Keratinocyte (primary cell): ENCODE measurements around the gene ABLIM2. TPM values are rescaled to one million over a fixed set of nuclear protein-coding genes. Genes with fewer than 3 reads are reported as not detected.
A peak's percentile ranks its signal among the peaks of the same experiment; 100 is the strongest.

Experiments used
- DNase-seq: peaks from one replicate; pipeline ENCODE4 v3.0.0-alpha.2; 2011; ENCODE audit warnings: low read depth, missing footprints, low spot score
- FAIRE-seq: peaks from 2 replicates; lab custom pipeline; 2011; peaks lifted over from hg19 to GRCh38; lab: Jason Lieb, UNC
- H2AFZ ChIP-seq: 2 replicates; pipeline ENCODE4 v1.6.0; 2012; ENCODE audit warnings: low read length, control low read depth, inconsistent platforms; ENCODE audit not compliant: control insufficient read depth
- H3K27ac ChIP-seq: 2 replicates; pipeline ENCODE4 v1.5.1; 2011; ENCODE audit warnings: low read length; ENCODE audit not compliant: control insufficient read depth, insufficient read depth
- H3K27me3 ChIP-seq: 3 replicates; pipeline ENCODE4 v1.6.0; 2011; ENCODE audit warnings: low read length; ENCODE audit not compliant: control insufficient read depth, insufficient read depth; ENCODE audit errors: extremely low read depth
- H3K36me3 ChIP-seq, 2 experiments: 2 replicates in 1 of 2; 3 replicates in 1 of 2; pipeline ENCODE4 v1.5.1; 2011; ENCODE audit warnings: low read length in 2 of 2, mild to moderate bottlenecking in 1 of 2; ENCODE audit not compliant: control insufficient read depth in 2 of 2, insufficient read depth in 2 of 2; ENCODE audit errors: extremely low read depth in 1 of 2
- H3K4me1 ChIP-seq: 3 replicates; pipeline ENCODE4 v1.5.1; 2011; ENCODE audit warnings: low read length; ENCODE audit not compliant: control insufficient read depth, insufficient read depth; ENCODE audit errors: extremely low read depth
- H3K4me2 ChIP-seq: 3 replicates; pipeline ENCODE4 v1.6.0; 2011; ENCODE audit warnings: low read depth, low read length; ENCODE audit not compliant: control insufficient read depth, insufficient read depth; ENCODE audit errors: extremely low read depth
- H3K4me3 ChIP-seq, 3 experiments: fragments of 200-600 bp in 1 of 3; sonication (generic) in 1 of 3; 2 replicates in 2 of 3; 3 replicates in 1 of 3; pipeline ENCODE4 v1.5.1; 2011 to 2016; ENCODE audit warnings: low read length in 3 of 3, mild to moderate bottlenecking in 3 of 3, control low read depth in 2 of 3, inconsistent platforms in 1 of 3, low read depth in 1 of 3, mixed read lengths in 1 of 3, mixed run types in 1 of 3, moderate library complexity in 1 of 3; ENCODE audit not compliant: control insufficient read depth in 2 of 3, insufficient read depth in 2 of 3; ENCODE audit errors: extremely low read depth in 1 of 3
- H3K79me2 ChIP-seq: 2 replicates; pipeline ENCODE4 v1.6.0; 2012; ENCODE audit warnings: low read length; ENCODE audit not compliant: control insufficient read depth, insufficient read depth
- H3K9ac ChIP-seq: 3 replicates; pipeline ENCODE4 v1.6.0; 2011; ENCODE audit warnings: low read length; ENCODE audit not compliant: control insufficient read depth, insufficient read depth; ENCODE audit errors: extremely low read depth
- H3K9me1 ChIP-seq: 3 replicates; pipeline ENCODE4 v1.6.0; 2011; ENCODE audit warnings: low read length; ENCODE audit not compliant: control insufficient read depth, insufficient read depth; ENCODE audit errors: extremely low read depth
- H3K9me3 ChIP-seq: 2 replicates; pipeline ENCODE4 v1.5.1; 2012; ENCODE audit warnings: low read depth, low read length; ENCODE audit not compliant: control insufficient read depth
- H4K20me1 ChIP-seq: 3 replicates; pipeline ENCODE4 v1.6.0; 2011; ENCODE audit warnings: low read length; ENCODE audit not compliant: control insufficient read depth, insufficient read depth; ENCODE audit errors: extremely low read depth
- CTCF ChIP-seq, 3 experiments: IDR thresholded peaks in 1 of 3; conservative IDR thresholded peaks in 1 of 3; optimal IDR thresholded peaks in 1 of 3; 2 replicates in 2 of 3; 3 replicates in 1 of 3; pipeline versions ENCODE3 to v1.5.1; 2011; ENCODE audit warnings: low read length in 3 of 3, mild to moderate bottlenecking in 3 of 3, moderate library complexity in 2 of 3, control low read depth in 1 of 3, inconsistent platforms in 1 of 3; ENCODE audit not compliant: insufficient read depth in 2 of 3; ENCODE audit errors: extremely low read depth in 1 of 3
- EZH2 ChIP-seq: IDR thresholded peaks from one replicate; pipeline ENCODE4 v1.6.1; 2012; ENCODE audit warnings: inconsistent platforms, mild to moderate bottlenecking, low read length, moderate library complexity
- dilution Hi-C: fragments of 300-500 bp; cut with MboI; formaldehyde crosslinking; loops from one replicate; pipeline ENCODE4 v1.7.0; 2020; ENCODE audit warnings: low sequenced_read_pairs; ENCODE audit not compliant: extremely low pct_ligation_motif_present
- polyA plus RNA-seq, 5 experiments: library from polyadenylated mRNA; depleted of rRNA in 3 of 5; stranded (reverse) in 3 of 5; stranded (forward) in 1 of 5; unstranded in 1 of 5; fragments of >200 nt; gene quantifications; 1 replicate in 1 of 5; 2 replicates in 3 of 5; 3 replicates in 1 of 5; pipeline versions ENCODE4 v1.2.1 to v1.2.3, GENCODE V29; 2011 to 2012; ENCODE audit warnings: missing spikeins in 2 of 5, low read depth in 1 of 5, low replicate concordance in 1 of 5

Gene ABLIM2
- polyA plus RNA-seq, 1 donor (not counting 4 experiments of a cell fraction or from before 2014, with no cell fraction given), result 0.94 TPM

- no peak for FAIRE-seq
- peaks cover 11% of the 10 kb centered on the region for H3K4me1 ChIP-seq
- no peak overlapping the region for H3K4me3 ChIP-seq
These were observed 49.1 kb downstream of the ABLIM2 start for GRCh38 chr4:8109406-8110065.

GRCh38 chr4:8108991-8109390 lies 49.6 kb downstream of the ABLIM2 start:
- no peaks in the 10 kb centered on the region for H4K20me1 ChIP-seq
- H3K36me3 ChIP-seq, result no peaks in the 10 kb centered on the region
- peaks cover 16% of the 10 kb centered on the region for H3K27me3 ChIP-seq
- FAIRE-seq (no peak), DNase-seq (no peak)
- H3K9me3 ChIP-seq, result peaks cover 3% of the 10 kb centered on the region
- peaks cover 6% of the 10 kb centered on the region for H3K4me1 ChIP-seq
- no peak overlapping the region for H3K4me2 ChIP-seq
- H3K79me2 ChIP-seq, result no peaks in the 10 kb centered on the region
- dilution Hi-C loops, result no loop called here
- no peaks in the 10 kb centered on the region for H3K9me1 ChIP-seq
- H3K27ac ChIP-seq, result no peak overlapping the region
- TF ChIP-seq EZH2, result no peak
- no peak for TF ChIP-seq CTCF (optimal IDR thresholded peaks at IDR 0.05 in 1 of 3, IDR thresholded peaks at IDR 0.05 in 1 of 3, conservative IDR thresholded peaks at IDR 0.05 in 1 of 3; ENCODE audit: extremely low read depth in 1 of 3, insufficient read depth in 2 of 3, low read length in 3 of 3)
- H2AFZ ChIP-seq, result no peak overlapping the region
- H3K9ac ChIP-seq, result no peak overlapping the region
- no peak overlapping the region for H3K4me3 ChIP-seq

More at GRCh38 chr4:8109406-8110065, 49.1 kb downstream of the ABLIM2 start:
- dilution Hi-C loops, result no loop called here
- DNase-seq, result no peak
- peak overlapping the region; percentile 46 for H3K9ac ChIP-seq
- peaks cover 3% of the 10 kb centered on the region for H3K9me3 ChIP-seq
- H4K20me1 ChIP-seq, result no peaks in the 10 kb centered on the region
- no peaks in the 10 kb centered on the region for H3K9me1 ChIP-seq
- H3K4me2 ChIP-seq, result no peak overlapping the region
- H2AFZ ChIP-seq, result peak overlapping the region; percentile 70
- TF ChIP-seq CTCF (optimal IDR thresholded peaks at IDR 0.05 in 1 of 3, IDR thresholded peaks at IDR 0.05 in 1 of 3, conservative IDR thresholded peaks at IDR 0.05 in 1 of 3; ENCODE audit: extremely low read depth in 1 of 3, insufficient read depth in 2 of 3, low read length in 3 of 3), result no peak
- no peak for TF ChIP-seq EZH2
- no peaks in the 10 kb centered on the region for H3K79me2 ChIP-seq
- peaks cover 11% of the 10 kb centered on the region for H3K27me3 ChIP-seq
- H3K36me3 ChIP-seq, result no peaks in the 10 kb centered on the region
- H3K27ac ChIP-seq, result no peak overlapping the region
